HuH-7 (cell line): ENCODE measurements around the gene ABI3BP.

Source experiments
- DNase-seq: peaks from one replicate; pipeline ENCODE4 v3.0.0; 2011; ENCODE audit warnings: low spot score

Gene ABI3BP

DNA sequence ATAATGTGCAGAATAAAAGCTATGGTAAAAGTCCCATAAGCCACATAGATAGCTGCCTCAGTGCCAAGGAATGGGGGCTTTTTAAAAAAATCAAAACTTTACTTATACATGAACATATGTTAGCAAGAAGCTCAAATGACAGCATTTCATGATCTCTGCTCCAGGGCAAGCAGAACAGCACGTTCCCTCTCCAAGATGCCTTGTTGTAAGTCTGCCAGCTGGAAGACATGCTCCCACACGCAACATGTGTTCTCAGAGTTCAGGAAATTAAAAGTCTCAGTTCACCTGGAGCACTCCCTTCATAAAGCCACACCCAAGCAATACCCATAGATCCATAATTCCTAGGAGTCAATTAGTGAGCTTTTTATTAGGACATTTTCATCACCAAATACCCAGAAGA is 52.2 kb downstream of the ABI3BP start:
- no peak for DNase-seq

DNA sequence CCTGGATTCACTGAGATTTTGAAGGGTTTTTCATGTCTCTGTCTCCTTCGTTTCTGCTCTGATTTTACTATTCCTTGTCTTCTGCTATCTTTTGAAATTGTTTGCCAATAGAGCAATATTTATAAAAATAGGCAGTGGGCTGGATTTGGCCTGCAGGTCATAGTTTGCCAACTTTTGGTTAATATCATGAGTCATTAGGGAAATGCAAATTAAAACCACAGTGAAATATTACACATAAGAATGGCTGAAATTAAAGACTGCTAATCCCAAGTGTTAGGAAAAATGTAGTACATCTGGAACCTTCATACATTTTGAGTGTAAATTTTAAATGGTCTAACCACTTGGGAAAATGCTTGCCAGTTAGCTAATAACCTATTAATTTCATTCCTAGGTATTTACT is 56.3 kb downstream of the ABI3BP start:
- DNase-seq, result no peak

DNA sequence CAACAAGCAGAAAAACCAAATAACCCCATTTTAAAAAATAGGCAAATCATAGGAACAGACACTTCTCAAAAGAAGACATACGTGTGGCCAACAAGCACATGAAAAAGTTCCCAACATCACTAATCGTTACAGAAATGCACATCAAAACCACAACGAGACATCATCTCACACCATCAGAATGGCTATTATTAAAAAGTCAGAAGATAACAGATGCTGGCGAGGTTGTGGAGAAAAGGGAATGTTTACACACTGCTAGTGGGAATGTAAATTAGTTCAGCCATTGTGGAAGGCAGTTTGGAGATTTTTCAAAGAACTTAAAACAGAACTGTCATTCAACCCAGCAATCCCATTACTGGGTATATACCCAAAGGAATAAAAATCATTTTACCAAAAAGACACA is 60.7 kb downstream of the ABI3BP start:
- DNase-seq, result no peak

DNA sequence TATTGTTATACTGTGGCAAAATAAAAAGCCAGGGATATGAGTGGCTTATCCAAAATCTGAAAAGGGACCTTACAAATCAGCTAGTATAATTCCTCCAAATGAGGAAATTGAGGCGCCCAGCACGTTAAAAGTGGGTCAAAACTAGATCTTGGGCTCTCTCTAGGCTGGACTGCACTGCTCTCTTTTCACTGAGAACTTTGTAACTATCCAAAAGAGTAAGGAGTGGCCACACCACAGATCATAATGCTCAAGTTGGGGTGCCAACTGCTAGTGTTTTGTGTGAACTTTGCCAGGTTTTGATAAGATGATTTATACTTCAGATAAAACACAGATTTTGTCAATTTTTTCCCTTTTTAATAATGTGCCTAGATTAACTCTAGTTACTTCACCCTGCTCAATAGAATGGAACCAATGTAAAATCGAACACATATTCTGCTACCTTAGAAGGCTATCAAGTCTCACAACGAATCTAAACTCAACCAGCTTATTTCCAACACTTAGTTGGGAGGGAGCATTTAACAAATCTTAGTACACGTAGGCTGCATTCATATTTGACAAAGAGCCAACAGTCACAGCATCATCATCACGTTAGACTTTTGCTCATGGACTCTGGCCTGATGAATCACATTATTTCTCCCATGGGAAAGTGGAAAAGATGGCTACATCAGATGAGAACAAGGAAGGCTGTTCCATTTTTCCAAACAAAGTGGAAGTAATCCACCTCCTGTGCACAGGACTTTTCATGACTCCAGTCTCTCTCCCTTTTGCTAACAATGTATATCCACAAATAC is 64.4 kb downstream of the ABI3BP start:
- no peak for DNase-seq

DNA sequence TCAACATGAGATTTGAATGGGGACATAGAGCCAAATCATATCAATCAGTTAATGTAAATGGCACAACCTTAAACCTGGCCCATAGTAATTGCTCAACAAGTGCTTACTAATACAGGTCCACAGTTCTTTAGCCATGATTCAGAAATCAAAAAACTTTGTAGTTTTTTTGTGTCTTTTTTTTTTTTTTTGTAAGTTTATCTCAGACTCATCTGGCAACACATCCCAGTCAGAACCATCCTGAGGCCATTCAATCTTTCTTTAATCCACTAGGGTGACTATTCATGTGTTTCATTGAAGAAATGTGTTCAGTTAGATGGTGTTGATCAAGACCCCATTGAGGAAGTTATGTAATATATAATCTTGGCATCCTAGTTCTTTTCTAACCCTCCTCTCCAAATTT is 65.4 kb downstream of the ABI3BP start:
- no peak for DNase-seq

DNA sequence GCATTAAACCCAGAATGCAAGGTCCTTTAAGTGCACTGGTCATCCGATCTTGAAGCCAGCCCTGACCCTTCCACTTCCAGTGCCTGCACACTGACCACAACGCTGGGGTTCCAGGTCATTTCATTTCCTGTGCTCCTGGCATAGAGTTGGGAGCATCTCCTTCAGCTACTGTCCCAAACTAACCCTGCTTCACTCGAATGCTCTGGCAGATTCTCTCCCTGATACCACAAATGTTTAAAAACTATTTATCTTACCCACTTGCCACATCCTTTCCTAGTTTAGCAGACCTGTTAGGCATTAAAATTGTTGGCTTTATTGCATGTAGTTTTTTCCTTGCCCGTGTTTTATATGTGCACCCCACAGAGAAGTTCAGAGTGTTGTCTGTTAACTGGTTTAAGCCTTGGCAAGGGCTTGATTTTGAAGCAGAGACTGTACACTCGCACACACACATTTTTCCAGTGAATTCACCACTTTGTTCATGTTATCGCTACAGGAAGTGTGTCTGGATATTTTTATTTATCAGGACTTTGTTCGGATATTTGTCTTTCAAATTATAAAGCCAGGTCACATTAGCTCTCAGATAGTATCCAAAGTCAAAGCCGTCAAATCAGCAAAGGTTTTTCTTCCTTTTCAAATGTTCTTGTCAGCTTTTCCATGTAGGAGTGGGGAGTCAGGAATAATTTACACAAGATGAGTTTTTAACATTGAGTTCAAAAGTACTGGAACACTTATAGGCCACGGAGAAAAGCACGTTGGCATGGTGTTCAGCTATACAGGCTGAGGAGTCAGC is 77.3 kb downstream of the ABI3BP start:
- no peak for DNase-seq

DNA sequence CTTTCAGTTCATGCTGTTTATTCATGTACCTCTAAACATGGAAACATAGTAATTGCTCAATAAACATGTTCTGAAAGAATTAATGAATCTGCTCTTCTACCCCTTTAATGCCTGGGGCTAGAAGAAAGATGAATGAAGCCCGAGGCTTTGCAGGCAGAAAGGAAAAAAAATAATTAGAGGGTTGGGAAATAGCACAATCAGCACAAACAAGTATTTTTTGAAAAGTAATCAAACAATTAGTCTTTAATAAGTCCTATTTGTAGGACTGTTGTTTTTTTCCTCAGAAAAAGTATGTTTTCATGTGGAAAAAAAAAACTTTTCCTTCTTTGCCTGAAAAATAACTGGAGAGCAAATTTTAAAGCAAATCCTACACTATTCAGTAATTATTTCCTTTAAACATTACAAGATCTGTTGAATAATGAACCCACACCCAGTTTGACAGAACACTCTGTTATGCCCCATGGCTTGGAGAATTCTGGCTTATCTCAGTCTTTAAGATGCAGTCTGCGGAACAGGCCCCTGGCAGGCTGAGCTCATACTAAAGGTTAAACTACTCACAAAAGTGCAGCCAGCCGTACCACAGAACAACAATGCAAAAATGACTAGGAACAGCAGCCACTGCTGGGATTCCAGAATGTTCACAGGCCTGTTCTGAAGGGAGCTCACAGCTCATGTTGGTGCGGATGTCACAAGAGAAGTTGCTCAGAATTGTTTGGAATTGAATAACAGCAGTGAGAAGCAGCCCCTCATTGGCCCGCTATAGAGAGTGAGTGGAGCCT is 79.2 kb downstream of the ABI3BP start:
- no peak for DNase-seq

DNA sequence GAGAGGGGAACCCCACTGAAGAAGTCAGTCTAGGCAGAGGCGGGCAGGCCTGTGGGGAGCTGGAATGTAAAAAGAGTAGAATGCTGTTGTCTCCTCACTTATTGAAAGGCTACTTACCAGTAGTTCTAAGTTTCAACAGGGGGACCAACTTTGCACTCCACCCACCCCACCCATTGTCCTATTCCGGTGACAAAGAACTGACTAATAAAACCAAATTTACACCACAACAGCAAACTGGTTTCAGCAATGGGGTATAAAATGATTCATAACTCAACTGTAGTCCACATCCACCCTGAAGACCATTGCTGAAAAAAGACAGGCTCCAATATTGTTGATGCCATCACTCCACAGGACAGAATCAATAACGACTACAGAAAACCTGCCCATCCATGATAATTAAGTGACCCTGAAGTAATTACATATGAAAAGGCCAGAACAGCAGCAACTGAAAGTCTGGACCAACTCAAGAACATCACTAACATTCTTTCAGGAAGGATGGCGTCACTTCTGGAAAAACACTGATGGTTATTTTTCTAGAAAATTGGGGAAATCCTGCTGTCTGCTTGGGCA is 80.2 kb downstream of the ABI3BP start:
- no peak for DNase-seq

DNA sequence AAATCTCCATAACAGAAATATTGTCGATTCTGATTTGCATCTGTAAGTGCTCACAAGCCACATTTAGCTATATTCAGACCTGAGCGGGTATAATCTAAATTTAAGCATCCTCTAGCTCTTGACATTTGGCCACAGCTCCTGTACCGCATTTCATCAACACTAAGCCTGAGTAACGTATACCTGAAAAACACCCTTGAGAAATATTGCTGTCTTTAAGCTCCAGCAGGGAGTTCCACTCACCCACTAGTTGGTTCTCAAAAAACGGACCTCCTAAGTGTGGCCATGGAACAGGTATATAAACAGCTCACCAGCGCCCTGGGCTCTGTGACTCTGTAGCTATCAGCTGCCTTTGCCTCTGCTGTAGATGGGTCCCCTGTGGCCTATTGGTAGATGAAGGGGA is 80.7 kb downstream of the ABI3BP start:
- DNase-seq, result no peak

DNA sequence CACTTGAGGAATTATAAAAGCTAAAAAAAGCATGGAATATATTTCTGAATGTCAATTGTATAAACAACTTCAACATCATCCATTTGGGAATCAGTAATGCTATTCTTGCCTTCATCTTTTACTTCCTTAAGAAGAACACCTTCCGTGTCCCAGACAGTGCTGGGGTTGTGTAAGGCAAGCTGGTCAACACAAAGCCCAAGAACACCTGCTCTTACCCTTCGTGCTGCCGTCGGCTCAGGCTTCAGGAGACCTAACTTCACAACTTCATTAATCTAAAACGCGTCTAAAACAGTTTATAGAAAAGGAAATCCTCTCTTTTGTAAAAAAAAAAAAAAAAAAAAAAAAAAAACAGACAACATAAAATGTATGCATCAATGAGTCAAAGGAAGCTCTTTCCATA is 81.3 kb downstream of the ABI3BP start:
- DNase-seq, result no peak

DNA sequence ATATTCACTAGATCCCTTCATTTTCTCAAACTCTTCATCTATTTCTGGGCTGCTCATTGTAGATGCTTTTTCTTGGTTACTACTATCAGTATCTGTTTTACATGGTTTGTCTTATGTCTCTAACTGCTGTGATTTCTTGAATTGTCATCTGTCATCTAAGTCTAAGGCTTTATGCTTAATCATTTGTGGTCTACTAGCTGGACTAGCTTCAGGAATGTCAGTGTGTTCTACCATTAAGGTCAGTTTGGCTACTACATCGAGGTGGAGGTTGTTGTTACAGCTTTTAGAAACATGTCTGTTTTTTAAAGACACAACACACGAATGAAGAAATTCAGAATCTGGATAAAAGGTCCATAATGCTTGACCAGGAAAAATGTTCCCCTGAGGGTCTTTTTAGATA is 82.2 kb downstream of the ABI3BP start:
- DNase-seq, result no peak

DNA sequence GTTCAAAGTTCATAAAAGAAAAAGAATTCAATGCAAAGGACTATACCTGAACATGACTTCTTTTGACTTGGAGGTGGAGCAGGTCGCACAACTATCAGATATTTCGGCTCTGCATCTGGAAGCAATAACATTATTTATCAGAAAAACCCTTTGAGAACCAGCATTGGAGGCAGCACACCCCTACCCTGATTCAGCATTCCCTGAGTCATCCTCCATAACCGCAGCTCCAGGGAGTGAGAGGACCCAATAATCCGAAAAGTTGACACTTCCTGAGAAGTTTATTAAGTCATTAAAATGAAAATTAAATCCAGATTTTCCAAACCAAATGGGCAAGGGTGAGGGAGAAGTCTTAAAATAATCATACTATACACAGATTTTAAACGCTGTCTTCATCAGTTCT is 90.6 kb downstream of the ABI3BP start:
- DNase-seq, result no peak

DNA sequence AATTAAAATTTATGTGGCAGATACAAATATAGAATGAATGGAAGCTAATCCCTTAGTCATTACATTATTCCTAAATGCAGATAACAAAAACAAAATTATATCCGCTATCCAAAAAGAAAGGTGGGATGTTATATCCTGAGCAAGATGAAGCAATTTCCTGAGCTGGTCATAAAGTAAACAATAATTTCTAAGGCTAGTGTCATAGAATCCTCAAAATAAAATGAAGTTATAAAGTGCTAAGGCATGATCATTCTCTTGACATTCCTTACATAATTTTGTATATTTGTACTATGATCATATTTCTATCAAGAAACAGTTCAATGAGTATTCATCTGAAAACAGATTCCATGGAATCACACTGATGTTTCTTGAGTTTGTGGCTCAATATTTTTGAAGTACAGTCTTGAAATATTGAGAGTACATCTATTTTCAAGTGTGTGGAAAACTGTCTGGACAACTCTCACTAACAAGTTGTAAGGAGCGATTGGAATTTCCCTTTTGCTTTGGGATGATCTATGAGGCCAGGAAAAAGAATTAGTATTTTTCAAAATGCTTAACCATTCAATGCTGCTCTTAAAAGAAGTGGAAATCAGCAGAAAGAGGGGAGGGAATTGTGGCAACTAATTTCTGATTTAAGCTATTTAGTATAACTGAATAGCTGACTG is 92.4 kb downstream of the ABI3BP start:
- DNase-seq, result no peak

DNA sequence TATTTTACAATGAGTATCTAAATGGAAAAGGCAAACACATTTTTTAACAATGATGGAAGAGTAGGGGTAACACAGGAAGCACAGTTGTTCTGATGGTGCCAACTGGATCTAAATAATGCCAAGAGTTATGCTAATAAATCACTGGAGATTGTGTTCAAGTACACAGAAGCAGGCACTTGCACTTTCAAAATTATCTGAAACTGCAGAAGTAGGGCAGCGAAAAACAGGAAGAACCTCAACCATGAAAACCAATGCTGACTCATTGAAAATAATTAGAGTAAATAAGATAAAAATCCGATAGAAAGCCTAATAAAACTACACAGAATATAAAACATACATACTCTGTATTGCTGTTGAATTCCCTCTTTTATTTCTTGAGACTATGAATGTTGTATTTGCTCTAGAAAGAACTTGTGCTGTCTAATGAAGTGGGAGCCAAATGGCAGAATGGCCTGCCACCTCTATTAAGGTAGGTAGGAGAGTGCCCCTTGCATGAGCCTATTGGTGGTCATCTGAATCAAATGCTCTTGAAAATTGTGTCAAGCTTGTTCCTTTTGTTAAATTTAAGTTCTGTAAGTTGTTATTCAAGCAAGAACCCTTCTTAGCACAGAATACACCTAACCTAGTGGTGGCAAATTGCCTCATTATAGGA is 93.7 kb downstream of the ABI3BP start:
- no peak for DNase-seq

DNA sequence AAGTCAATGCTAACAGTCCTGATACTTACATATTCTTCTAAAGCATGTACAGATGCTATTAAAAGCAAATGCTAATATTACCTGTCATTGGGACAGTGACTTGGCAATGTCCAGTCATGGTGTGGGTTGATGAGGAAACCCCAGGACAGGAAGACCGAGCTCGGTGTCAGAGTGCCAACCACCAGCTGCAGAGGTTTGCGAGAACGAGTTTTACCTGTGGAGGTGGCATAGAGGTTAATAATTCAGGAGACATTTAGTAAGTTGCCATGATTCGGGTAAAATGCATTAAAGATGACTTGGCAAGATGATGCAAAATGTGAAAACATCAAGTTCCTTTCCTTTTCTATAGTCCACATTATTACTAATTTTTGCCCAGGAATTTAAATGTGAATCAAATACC is 94.5 kb downstream of the ABI3BP start:
- no peak for DNase-seq

DNA sequence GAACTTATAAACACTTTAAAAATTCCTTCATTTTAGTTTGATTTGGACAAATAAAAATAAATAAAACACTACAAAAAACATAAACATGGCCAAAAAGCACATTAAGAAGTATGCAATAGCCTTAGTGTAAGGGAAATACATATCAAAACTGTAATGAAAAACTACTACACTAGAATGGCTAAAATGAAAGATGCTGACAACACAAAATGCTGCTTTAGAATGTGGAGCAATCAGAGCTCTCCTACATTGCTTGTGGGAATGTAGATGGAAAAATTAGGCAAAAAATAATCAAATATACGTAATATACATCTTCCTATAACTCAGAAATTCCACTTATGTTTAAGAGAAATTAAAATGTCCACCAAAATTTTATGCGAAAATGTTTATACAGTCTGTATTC is 96.2 kb downstream of the ABI3BP start:
- no peak for DNase-seq

DNA sequence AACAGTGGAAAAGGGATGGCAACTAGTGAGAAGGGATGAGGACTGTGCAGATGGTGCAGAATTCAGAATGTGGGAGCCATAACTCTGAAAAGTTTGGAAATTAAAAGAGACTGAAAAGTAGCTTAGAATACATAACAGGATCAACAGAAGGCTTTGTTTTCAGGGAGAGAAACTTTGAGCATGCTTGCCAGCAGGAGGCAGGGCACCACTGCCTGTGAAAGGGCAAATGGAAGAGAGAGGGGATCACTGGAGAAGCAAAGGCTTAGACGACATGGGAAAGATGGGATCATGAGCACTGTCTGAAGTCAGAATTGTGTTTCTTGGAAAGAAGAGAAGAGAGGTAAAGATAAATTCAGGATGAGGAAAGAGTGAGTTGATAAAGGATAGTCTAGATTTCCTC is 99.6 kb downstream of the ABI3BP start:
- DNase-seq, result no peak

DNA sequence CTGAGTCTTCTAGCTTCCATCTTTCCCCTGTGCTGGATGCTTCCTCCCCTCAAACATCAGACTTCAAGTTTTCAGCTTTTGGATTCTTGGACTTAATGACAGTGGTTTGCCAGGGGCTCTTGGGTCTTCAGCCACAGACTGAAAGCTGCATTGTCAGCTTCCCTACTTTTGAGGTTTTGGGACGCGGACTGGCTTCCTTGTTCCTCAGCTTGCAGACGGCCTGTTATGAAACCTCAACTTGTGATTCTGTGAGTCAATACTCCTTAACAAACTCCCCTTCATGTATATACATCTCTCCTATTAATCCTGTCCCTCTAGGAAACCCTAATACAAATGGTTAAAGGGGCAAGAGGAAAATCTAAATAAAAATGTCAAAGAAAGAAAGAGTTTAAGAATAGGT is 100.1 kb downstream of the ABI3BP start:
- DNase-seq, result no peak

DNA sequence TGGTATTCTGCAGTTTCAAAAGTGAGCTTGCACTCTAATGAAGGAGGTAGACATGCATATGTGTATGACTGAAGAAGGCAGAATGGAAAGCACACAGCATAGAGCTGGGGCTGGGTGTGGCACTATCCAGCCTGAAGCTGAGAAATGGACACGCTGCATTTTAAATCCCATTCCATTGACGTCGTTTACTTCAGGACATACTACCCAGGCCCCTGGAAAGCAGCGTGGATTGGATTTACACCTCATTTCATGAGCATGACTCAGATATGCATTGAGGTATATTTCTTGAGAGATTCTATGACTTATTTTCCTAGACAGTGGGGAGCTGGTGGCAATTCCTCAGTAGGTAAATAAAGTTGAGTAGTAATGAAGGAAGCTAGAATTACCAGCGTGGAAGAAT is 101.4 kb downstream of the ABI3BP start:
- no peak for DNase-seq

DNA sequence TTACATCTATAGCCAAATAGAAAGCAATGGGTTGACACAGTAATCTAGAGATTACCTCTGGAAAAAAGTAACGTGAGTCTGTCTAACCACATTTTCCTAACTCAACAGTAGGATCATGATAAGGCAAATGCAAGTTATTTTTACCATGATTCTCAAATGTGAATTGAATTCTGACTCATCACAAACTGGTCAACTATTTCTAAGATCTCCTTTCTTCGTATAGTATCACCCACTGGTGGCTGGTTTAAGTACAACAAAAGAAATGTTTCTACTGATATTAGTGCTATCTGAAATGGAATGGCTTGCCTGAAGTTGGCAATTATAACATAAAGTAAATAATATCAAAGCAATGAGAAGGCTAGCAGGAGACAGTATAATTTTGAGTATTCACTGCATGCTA is 102.2 kb downstream of the ABI3BP start:
- DNase-seq, result no peak

DNA sequence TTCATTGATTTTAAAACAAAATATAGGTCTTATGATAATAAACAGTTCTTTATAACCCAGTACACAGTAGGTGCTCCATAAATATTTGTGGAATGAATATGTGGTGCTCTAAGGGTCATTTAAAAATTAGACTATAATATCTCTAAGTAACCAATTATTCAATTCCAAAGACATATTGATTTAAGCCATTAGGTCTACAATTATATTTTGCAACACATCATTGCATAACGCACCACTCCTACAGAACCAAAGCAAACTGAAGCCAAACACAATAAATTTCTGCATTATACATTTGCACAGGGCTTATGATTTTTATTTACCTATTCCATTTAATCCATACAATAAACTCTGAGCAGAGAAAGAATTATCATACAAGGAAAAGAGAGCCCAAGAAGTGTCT is 104.3 kb downstream of the ABI3BP start:
- no peak for DNase-seq

DNA sequence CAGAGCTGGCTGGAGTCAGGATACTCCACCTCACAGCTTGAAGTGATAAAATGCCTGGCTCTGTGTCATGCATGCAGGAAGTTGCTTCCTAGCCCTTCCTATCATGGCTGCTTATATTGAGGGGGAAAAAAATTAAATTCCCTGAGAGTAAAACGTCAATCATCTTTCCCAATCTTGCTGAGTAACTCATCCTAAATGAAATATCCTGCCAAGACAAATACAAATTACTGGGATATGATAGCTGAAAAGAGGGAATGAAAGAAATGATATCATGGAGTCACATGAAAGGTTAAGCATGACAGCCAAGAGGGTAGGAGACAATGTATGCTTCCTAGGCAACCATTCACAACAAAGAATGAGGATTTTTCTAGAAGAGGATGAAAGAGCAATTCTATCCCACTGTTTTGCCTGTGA is 110.6 kb downstream of the ABI3BP start:
- DNase-seq, result no peak
